ENCODE data around the gene FOXD1. TPM values are rescaled to one million over a fixed set of nuclear protein-coding genes. Genes with fewer than 3 reads are reported as not detected.

Gene FOXD1
- total RNA-seq, 2 donors from 2014 or later, result not detected

GRCh38 chr5:73442231-73442811, 6.3 kb downstream of the FOXD1 start:
- Mint-ChIP-seq H3K4me3 (no peak overlapping the region), H3K27ac (no peak overlapping the region), H3K4me1 (peaks cover 6% of the 10 kb centered on the region), H3K27me3 (peaks cover 87% of the 10 kb centered on the region), H3K36me3 (ENCODE audit: low read depth) (peaks cover 2% of the 10 kb centered on the region)
- H3K9me3 ChIP-seq (ENCODE audit: control insufficient read depth, low read length, poor library complexity, severe bottlenecking), result peaks cover 7% of the 10 kb centered on the region
- DNase-seq, result no peak
- ATAC-seq, result no peak

- Mint-ChIP-seq H3K27ac (no peak overlapping the region), H3K4me1 (peaks cover 5% of the 10 kb centered on the region), H3K27me3 (peaks cover 89% of the 10 kb centered on the region), H3K36me3 (ENCODE audit: low read depth) (peaks cover 2% of the 10 kb centered on the region), H3K4me3 (no peak overlapping the region)
- ATAC-seq (no peak), DNase-seq (no peak)
- H3K9me3 ChIP-seq (ENCODE audit: control insufficient read depth, low read length, poor library complexity, severe bottlenecking), result peaks cover 7% of the 10 kb centered on the region
Measured at GRCh38 chr5:73441378-73441777, 7.2 kb downstream of the FOXD1 start.

GRCh38 chr5:73440262-73440661, 8.3 kb downstream of the FOXD1 start:
- Mint-ChIP-seq H3K36me3 (ENCODE audit: low read depth) (peaks cover 5% of the 10 kb centered on the region), H3K27ac (no peak overlapping the region), H3K27me3 (peaks cover 94% of the 10 kb centered on the region), H3K4me3 (no peak overlapping the region), H3K4me1 (peaks cover 10% of the 10 kb centered on the region)
- ATAC-seq (no peak), DNase-seq (no peak)
- H3K9me3 ChIP-seq (ENCODE audit: control insufficient read depth, low read length, poor library complexity, severe bottlenecking), result peaks cover 7% of the 10 kb centered on the region

GRCh38 chr5:73438645-73439470, 9.7 kb downstream of the FOXD1 start:
- no peak overlapping the region for H3K4me3 Mint-ChIP-seq
- peaks cover 90% of the 10 kb centered on the region for H3K27me3 Mint-ChIP-seq
- H3K27ac Mint-ChIP-seq, result no peak overlapping the region
- ATAC-seq, result no peak
- H3K9me3 ChIP-seq (ENCODE audit: control insufficient read depth, low read length, poor library complexity, severe bottlenecking), result peaks cover 7% of the 10 kb centered on the region
- peaks cover 5% of the 10 kb centered on the region for H3K36me3 Mint-ChIP-seq (ENCODE audit: low read depth)
- peaks cover 10% of the 10 kb centered on the region for H3K4me1 Mint-ChIP-seq
- DNase-seq, result no peak

- H3K9me3 ChIP-seq (ENCODE audit: control insufficient read depth, low read length, poor library complexity, severe bottlenecking), result peaks cover under 1% of the 10 kb centered on the region
- peaks cover 91% of the 10 kb centered on the region for H3K27me3 Mint-ChIP-seq
- peaks cover 10% of the 10 kb centered on the region for H3K4me1 Mint-ChIP-seq
- ATAC-seq (no peak), DNase-seq (no peak)
- no peak overlapping the region for H3K27ac Mint-ChIP-seq
- H3K36me3 Mint-ChIP-seq (ENCODE audit: low read depth), result peaks cover 4% of the 10 kb centered on the region
- no peak overlapping the region for H3K4me3 Mint-ChIP-seq
Measured at GRCh38 chr5:73437777-73438644, 10.6 kb downstream of the FOXD1 start.

- no peak for DNase-seq
- Mint-ChIP-seq H3K27me3 (peaks cover 91% of the 10 kb centered on the region), H3K4me1 (peaks cover 10% of the 10 kb centered on the region), H3K36me3 (ENCODE audit: low read depth) (peaks cover 3% of the 10 kb centered on the region), H3K4me3 (peak overlapping the region; percentile 75), H3K27ac (no peak overlapping the region)
- peak; percentile 39 for ATAC-seq
- no peaks in the 10 kb centered on the region for H3K9me3 ChIP-seq (ENCODE audit: control insufficient read depth, low read length, poor library complexity, severe bottlenecking)
Measured at GRCh38 chr5:73437101-73437776, 11.3 kb downstream of the FOXD1 start.

GRCh38 chr5:73436535-73437100, 12.0 kb downstream of the FOXD1 start:
- H3K4me1 Mint-ChIP-seq, result peaks cover 10% of the 10 kb centered on the region
- H3K4me3 Mint-ChIP-seq, result peak overlapping the region; percentile 75
- no peaks in the 10 kb centered on the region for H3K9me3 ChIP-seq (ENCODE audit: control insufficient read depth, low read length, poor library complexity, severe bottlenecking)
- no peak for DNase-seq
- no peak for ATAC-seq
- peak overlapping the region; percentile 78 for H3K27ac Mint-ChIP-seq
- H3K36me3 Mint-ChIP-seq (ENCODE audit: low read depth), result peaks cover 3% of the 10 kb centered on the region
- H3K27me3 Mint-ChIP-seq, result peaks cover 89% of the 10 kb centered on the region

- ATAC-seq (no peak), DNase-seq (no peak)
- H3K27ac Mint-ChIP-seq, result peak overlapping the region; percentile 78
- peak overlapping the region; percentile 69 for H3K4me3 Mint-ChIP-seq
- H3K27me3 Mint-ChIP-seq, result peaks cover 82% of the 10 kb centered on the region
- H3K36me3 Mint-ChIP-seq (ENCODE audit: low read depth), result peaks cover 3% of the 10 kb centered on the region
- H3K4me1 Mint-ChIP-seq, result peaks cover 10% of the 10 kb centered on the region
- no peaks in the 10 kb centered on the region for H3K9me3 ChIP-seq (ENCODE audit: control insufficient read depth, low read length, poor library complexity, severe bottlenecking)
Measured at GRCh38 chr5:73435759-73436534, 12.6 kb downstream of the FOXD1 start.

GRCh38 chr5:73434907-73435306, 13.7 kb downstream of the FOXD1 start:
- ATAC-seq (no peak), DNase-seq (no peak)
- Mint-ChIP-seq H3K36me3 (ENCODE audit: low read depth) (peaks cover 3% of the 10 kb centered on the region), H3K4me1 (peaks cover 8% of the 10 kb centered on the region), H3K4me3 (no peak overlapping the region), H3K27me3 (peaks cover 78% of the 10 kb centered on the region), H3K27ac (no peak overlapping the region)
- H3K9me3 ChIP-seq (ENCODE audit: control insufficient read depth, low read length, poor library complexity, severe bottlenecking), result no peaks in the 10 kb centered on the region

- H3K4me3 Mint-ChIP-seq, result no peak overlapping the region
- H3K27ac Mint-ChIP-seq, result no peak overlapping the region
- H3K36me3 Mint-ChIP-seq (ENCODE audit: low read depth), result peaks cover 3% of the 10 kb centered on the region
- peaks cover 8% of the 10 kb centered on the region for H3K4me1 Mint-ChIP-seq
- no peaks in the 10 kb centered on the region for H3K9me3 ChIP-seq (ENCODE audit: control insufficient read depth, low read length, poor library complexity, severe bottlenecking)
- ATAC-seq (no peak), DNase-seq (no peak)
- peaks cover 73% of the 10 kb centered on the region for H3K27me3 Mint-ChIP-seq
Measured at GRCh38 chr5:73434461-73434860, 14.1 kb downstream of the FOXD1 start.

GRCh38 chr5:73433982-73434342, 14.6 kb downstream of the FOXD1 start:
- Mint-ChIP-seq H3K27me3 (peaks cover 73% of the 10 kb centered on the region), H3K4me3 (no peak overlapping the region), H3K4me1 (peaks cover 10% of the 10 kb centered on the region), H3K36me3 (ENCODE audit: low read depth) (peaks cover 6% of the 10 kb centered on the region), H3K27ac (no peak overlapping the region)
- no peaks in the 10 kb centered on the region for H3K9me3 ChIP-seq (ENCODE audit: control insufficient read depth, low read length, poor library complexity, severe bottlenecking)
- no peak for DNase-seq
- ATAC-seq, result no peak

Data from T-helper 17 cell (primary cell).